SH-SY5Y (cell line): ENCODE measurements around the gene URGCP.

Experiments used
- GATA2 ChIP-seq: IDR thresholded peaks from 2 replicates; pipeline ENCODE4 v1.6.1; 2011; ENCODE audit warnings: mild to moderate bottlenecking, low read depth, low read length
- GATA3 ChIP-seq: IDR thresholded peaks from 2 replicates; pipeline ENCODE4 v1.6.1; 2011; ENCODE audit warnings: low read depth, mild to moderate bottlenecking, low read length, moderate library complexity

The URGCP gene

DNA sequence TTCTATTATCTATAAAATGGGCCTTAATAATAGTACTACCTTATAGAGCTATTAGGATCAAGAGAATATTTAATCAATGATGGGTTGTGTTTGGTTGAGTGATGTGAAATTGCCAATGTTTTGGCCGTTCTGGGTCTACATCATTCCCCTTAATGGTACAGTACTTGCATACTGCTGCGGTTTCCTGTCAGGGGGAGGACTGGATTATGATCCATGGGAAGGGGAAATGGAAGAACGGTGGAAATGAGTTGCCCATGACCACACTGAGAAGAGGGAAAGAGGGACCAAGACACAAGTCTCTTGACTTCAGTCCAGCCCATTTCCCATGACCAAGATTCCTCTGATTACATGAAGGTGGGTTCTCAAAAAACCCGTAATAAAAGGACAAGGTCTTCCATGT lies 36.1 kb downstream of the URGCP start:
- no peak for TF ChIP-seq GATA3
- no peak for TF ChIP-seq GATA2

DNA sequence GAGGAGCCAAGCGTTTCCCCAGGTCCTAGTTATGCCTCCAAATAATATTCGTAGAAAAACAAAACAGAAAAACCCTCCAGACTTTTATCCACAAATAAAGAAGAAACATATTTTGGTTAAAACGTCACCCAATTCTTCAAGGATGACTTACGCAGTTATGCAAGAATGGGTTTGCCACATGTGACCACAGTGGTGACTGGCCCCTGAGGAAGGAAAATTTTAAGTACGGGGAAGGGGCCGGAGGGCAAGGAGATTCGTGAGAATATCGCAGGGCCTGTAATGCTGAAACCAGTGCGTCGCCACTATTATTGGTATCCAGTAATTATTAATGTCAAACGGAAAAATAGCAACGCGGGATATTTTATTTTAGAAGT lies 36.5 kb downstream of the URGCP start:
- TF ChIP-seq GATA3 (no peak), GATA2 (no peak)

DNA sequence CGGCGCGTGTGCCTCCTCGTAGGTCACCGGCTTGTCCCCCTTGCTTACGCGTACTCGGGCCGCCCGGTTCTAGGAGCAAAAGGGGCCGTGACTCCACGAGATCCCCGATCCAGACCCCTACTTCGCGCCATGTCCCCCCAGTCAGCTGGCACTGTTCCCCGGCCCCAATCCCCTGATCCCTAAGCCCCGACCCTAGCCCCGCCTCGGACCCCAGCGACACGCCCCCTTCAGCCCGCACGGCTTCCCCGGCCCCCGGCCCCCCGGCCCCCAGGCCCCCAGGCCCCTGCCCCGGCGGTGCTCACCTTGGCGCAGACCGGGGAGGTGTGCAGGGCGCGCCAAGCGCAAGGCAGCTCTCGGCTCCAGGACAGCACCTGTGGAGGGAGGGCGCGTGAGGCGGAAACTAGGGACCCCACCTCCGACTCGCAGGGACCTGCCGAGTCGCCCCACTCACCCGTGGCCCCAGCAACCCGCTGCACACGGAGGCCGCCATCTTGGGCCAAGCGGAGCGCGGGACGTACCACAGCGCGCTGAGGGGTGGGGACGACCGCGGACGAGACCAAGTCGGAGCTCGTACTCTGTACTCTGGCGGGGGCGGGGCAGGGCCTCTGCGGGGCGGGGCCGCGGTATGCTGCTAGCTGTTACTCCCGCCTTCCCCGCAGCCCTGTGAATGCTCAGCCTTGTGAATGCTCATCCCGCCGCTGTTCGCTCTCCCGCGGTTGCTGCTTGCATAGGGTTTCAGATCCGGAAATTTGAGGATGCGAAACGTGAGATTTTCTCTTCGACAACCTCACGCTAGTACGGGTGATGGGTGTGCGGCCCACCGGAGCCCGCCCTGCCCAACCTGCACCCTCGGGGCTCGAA lies 37.2 kb downstream of the URGCP start, which contains the start of gene MRPS24:
Gene MRPS24 (minus strand): TSS at position 512 of the 861 bp plus-strand sequence. CDS start 22 bp downstream, at position 490.
- TF ChIP-seq GATA2: no peak
- no peak for TF ChIP-seq GATA3

GRCh38 chr7:43868681-43869005 lies 37.8 kb downstream of the URGCP start:
- no peak for TF ChIP-seq GATA3
- TF ChIP-seq GATA2: no peak

GRCh38 chr7:43868181-43868580 lies 38.2 kb downstream of the URGCP start:
- TF ChIP-seq GATA2 (no peak), GATA3 (no peak)

- TF ChIP-seq GATA3 (no peak), GATA2 (no peak)
Observed at GRCh38 chr7:43865277-43865676, 41.1 kb downstream of the URGCP start.

GRCh38 chr7:43864126-43864525 lies 42.3 kb downstream of the URGCP start:
- TF ChIP-seq GATA3 (no peak), GATA2 (no peak)

DNA sequence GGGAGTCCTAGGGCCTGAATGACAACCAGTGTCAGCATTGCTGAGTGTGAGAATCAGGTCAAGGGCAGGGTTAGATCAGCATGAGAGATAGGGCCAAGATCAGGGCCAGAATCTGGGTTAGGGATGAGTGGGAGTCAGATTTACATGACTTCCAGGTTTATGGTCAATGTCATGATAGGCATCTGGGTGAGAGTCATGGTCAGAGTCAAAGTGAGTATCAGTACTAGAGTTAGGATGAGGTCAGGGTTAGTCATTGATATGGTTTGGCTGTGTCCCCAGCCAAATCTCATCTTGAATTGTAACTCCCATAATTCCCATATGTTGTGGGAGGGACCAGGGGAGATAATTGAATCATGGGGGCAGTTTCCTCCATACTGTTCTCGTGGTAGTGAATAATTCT lies 49.4 kb downstream of the URGCP start:
- TF ChIP-seq GATA2: no peak
- TF ChIP-seq GATA3: no peak

- TF ChIP-seq GATA3: no peak
- no peak for TF ChIP-seq GATA2
Observed at GRCh38 chr7:43856316-43856715, 50.1 kb downstream of the URGCP start.

GRCh38 chr7:43855176-43855575 lies 51.2 kb downstream of the URGCP start:
- TF ChIP-seq GATA2: no peak
- TF ChIP-seq GATA3: no peak

DNA sequence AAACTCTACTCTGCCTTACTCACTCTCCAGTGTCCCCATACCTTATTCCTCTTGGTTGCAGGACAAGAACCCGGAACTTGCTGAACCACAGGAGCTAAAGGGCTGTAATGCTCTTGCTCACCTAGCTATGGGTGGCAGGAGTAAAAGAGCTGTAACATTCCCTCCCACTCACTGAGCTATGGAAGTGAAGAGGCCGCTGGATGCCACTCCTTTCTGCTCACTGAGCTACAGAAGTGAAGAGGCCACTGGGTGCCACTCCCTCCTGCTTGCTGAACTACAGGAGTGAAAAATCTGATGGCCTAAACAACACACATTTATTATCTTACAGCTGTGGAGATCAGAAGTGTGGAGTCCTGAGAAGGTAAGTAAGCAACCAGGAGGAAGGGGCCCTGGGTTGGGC lies 54.6 kb downstream of the URGCP start:
- no peak for TF ChIP-seq GATA2
- no peak for TF ChIP-seq GATA3

DNA sequence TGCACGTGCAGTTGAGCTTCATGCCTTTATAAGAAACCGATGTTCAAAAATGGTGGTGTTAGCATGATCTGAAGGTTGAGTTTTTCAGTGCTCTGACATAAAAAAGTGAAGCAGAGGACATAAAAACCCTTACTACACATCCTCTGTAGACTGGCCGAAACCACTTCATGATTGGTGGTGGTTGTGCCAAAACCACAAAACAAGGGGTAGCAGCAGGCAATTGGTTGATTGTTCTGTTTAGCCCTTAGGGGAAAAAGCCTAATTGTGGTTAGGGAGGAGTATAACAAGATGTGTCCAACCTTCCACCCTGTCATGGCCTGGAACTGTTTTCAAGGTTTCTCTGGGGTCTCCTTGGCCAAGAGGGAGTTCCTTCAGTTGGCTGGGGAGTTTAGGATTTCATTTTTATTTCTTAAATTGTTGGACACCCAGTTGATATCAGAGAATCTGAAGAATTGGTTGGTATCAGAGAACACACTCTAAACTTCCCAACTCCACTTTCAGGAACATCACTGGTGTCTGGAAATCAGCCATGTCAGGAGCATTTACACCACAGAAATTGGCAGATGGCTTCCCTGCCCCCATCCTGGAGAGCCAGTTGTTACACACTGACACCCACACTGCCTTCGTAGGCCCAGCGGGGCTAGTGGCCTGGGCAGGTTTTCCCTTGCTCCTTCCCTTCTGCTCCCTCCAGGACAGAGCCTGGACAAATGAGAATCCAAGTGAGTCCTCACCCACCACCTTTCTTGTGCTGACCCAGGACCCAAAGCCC lies 55.9 kb downstream of the URGCP start:
- TF ChIP-seq GATA2 (no peak), GATA3 (no peak)

DNA sequence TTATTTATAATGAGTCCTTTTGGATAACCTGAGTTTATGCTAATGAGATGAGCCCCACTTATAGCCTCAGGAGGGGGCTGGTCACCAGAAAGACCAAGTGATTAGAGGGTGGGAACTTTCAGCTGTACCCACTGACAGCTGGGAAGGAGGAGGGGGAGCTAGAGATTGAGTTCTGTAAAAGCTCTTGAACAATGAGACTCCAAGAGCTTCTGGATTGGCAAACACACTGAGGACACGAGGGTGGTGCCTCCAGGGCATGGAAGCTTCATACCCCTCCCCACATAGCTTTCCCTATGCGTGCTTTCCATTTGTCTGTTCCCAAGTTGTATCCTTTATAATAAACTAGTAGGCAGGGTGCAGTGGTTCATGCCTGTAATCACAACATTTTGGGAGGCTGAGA lies 57.3 kb downstream of the URGCP start:
- TF ChIP-seq GATA3 (no peak), GATA2 (no peak)

- no peak for TF ChIP-seq GATA3
- no peak for TF ChIP-seq GATA2
Observed at GRCh38 chr7:43847496-43847895, 58.9 kb downstream of the URGCP start.

DNA sequence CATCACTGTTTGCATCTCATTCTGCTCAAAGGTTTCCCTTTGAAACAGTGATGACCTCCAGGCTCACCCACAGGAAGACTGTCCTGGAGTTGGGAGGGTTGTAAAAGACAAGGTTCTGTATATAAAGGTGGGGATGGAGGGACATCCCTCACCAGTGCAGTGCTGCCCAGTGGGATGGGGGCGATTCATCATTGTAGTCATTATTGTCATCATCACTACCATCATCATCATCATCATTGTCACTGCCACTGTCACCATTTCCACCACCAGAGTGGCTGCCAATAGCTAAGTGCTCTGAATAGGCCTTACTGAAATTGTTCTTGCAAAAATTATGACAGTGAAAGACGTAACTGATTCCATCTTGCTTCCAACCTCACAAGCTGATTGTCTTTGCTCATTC lies 61.7 kb downstream of the URGCP start:
- TF ChIP-seq GATA3 (no peak), GATA2 (no peak)
